HepG2 (cell line): ENCODE data around the gene SEMA6B. TPM values are rescaled to one million over a fixed set of nuclear protein-coding genes. Genes with fewer than 3 reads are reported as not detected.
A peak's percentile ranks its signal among the peaks of the same experiment; 100 is the strongest.

Experiments
- ATAC-seq: fragments of 200-7000 bp; cut with Tn5 transposase; 3 replicates; pipeline ENCODE4 v1.9.1; 2020; ENCODE audit warnings: mild to moderate bottlenecking, moderate library complexity
- BruUV-seq: library from RNA; stranded (reverse); fragments of 400-500 nt; replicated peaks from 2 replicates; lab custom pipeline; 2021; lab: Mats Ljungman, UMichigan
- CTCF ChIA-PET: fragments of 300-600 bp; formaldehyde crosslinking; extraction: SDS; loops from one replicate; lab custom pipeline; 2021; ENCODE audit warnings: low total read pairs, inconsistent platforms, low intra/inter-chr PET ratio; lab: Yijun Ruan, JAX
- POLR2A ChIA-PET: fragments of 350-600 bp; sonication (Branson Sonifier 250); formaldehyde crosslinking; loops from one replicate; lab custom pipeline; 2020; ENCODE audit warnings: antibody characterized with exemption, inconsistent platforms; lab: Yijun Ruan, JAX
- DNase-seq: peaks from one replicate; pipeline ENCODE4 v3.0.0-alpha.2; 2015; ENCODE audit warnings: low spot score
- FAIRE-seq: peaks from 3 replicates; lab custom pipeline; 2011; peaks lifted over from hg19 to GRCh38; lab: Jason Lieb, UNC
- H2AFZ ChIP-seq: one replicate; pipeline ENCODE4 v1.6.1; 2011; ENCODE audit warnings: low read length, inconsistent platforms
- H3K27ac ChIP-seq: fragments of 300-600 bp; 3 replicates; pipeline ENCODE4 v1.8.0; 2011; ENCODE audit warnings: mixed run types, mild to moderate bottlenecking, mixed read lengths, low read length, inconsistent platforms; ENCODE audit not compliant: insufficient read depth; ENCODE audit errors: extremely low read length
- H3K27me3 ChIP-seq, 2 experiments: fragments of 200-600 bp in 1 of 2; 2 replicates in 1 of 2; 3 replicates in 1 of 2; pipeline versions ENCODE4 v1.6.0 to v1.8.0; 2011; ENCODE audit warnings: low read length in 2 of 2, mild to moderate bottlenecking in 2 of 2, moderate library complexity in 2 of 2, inconsistent platforms in 1 of 2; ENCODE audit not compliant: insufficient read depth in 2 of 2, control insufficient read depth in 1 of 2
- H3K36me3 ChIP-seq, 2 experiments: fragments of 200-600 bp in 1 of 2; replicated peaks in 1 of 2; 2 replicates in 1 of 2; 3 replicates in 1 of 2; pipeline versions ENCODE4 v1.5.1 to v1.8.0; 2011; ENCODE audit warnings: low read length in 2 of 2, inconsistent platforms in 1 of 2; ENCODE audit not compliant: insufficient read depth in 2 of 2, control insufficient read depth in 1 of 2
- H3K4me1 ChIP-seq: 2 replicates; pipeline ENCODE4 v1.5.1; 2012; ENCODE audit warnings: low read length, inconsistent platforms; ENCODE audit not compliant: insufficient read depth
- H3K4me2 ChIP-seq: 2 replicates; pipeline ENCODE4 v1.6.0; 2011; ENCODE audit warnings: low read depth, low read length, inconsistent platforms
- H3K4me3 ChIP-seq, 3 experiments: fragments of 200-600 bp in 1 of 3; sonication (generic), shearing (Covaris generic) in 1 of 3; replicated peaks in 1 of 3; 2 replicates each; pipeline ENCODE4 v1.5.1; 2011 to 2016; ENCODE audit warnings: low read length in 3 of 3, inconsistent platforms in 2 of 3, low read depth in 2 of 3, mild to moderate bottlenecking in 2 of 3, control low read depth in 1 of 3, mixed read lengths in 1 of 3; ENCODE audit not compliant: insufficient read depth in 1 of 3
- H3K79me2 ChIP-seq: one replicate; pipeline ENCODE4 v1.6.1; 2011; ENCODE audit warnings: low read length, inconsistent platforms; ENCODE audit not compliant: insufficient read depth
- H3K9ac ChIP-seq: 2 replicates; pipeline ENCODE4 v1.6.0; 2011; ENCODE audit warnings: mild to moderate bottlenecking, low read depth, low read length, inconsistent platforms; ENCODE audit not compliant: insufficient read depth
- H3K9me3 ChIP-seq: 2 replicates; pipeline ENCODE4 v1.5.1; 2012; ENCODE audit warnings: mild to moderate bottlenecking, low read length
- H4K20me1 ChIP-seq: 2 replicates; pipeline ENCODE4 v1.6.0; 2011; ENCODE audit warnings: inconsistent platforms, mild to moderate bottlenecking, low read length, moderate library complexity; ENCODE audit not compliant: insufficient read depth
- AGO2 ChIP-seq: fragments of 200-400 bp; formaldehyde crosslinking; optimal IDR thresholded peaks from 2 replicates; pipeline ENCODE3; 2017; ENCODE audit warnings: mild to moderate bottlenecking, low read depth, low read length, moderate library complexity
- RBFOX2 ChIP-seq: fragments of 200-400 bp; formaldehyde crosslinking; IDR thresholded peaks from 2 replicates; pipeline ENCODE4 v1.6.1; 2017; ENCODE audit warnings: low read depth, mild to moderate bottlenecking, low read length
- SATB2 ChIP-seq: sonication (generic); formaldehyde crosslinking; IDR thresholded peaks from 2 replicates; pipeline ENCODE4 v1.5.0; 2020; ENCODE audit warnings: missing genetic modification reagents
- TARDBP ChIP-seq: sonication (generic); formaldehyde crosslinking; IDR thresholded peaks from 2 replicates; pipeline ENCODE4 v1.8.0; 2022; ENCODE audit warnings: mild to moderate bottlenecking, missing genetic modification reagents
- TBL1XR1 ChIP-seq: fragments of 150-350 bp; IDR thresholded peaks from 2 replicates; pipeline ENCODE4 v1.6.1; 2014; ENCODE audit warnings: borderline replicate concordance, low read length; ENCODE audit not compliant: partially characterized antibody
- TCF7 ChIP-seq: sonication (generic); IDR thresholded peaks from 2 replicates; pipeline ENCODE4 v1.6.1; 2016; ENCODE audit warnings: antibody characterized with exemption, low read depth
- ZBTB42 ChIP-seq: sonication (generic); formaldehyde crosslinking; IDR thresholded peaks from 2 replicates; pipeline ENCODE4 v1.5.0; 2020; ENCODE audit warnings: mild to moderate bottlenecking, missing genetic modification reagents
- ZFP1 ChIP-seq: IDR thresholded peaks from 2 replicates; pipeline ENCODE4 v1.6.1; 2016
- ZNF101 ChIP-seq: sonication (generic); formaldehyde crosslinking; IDR thresholded peaks from 2 replicates; pipeline ENCODE4 v1.4.0; 2020; ENCODE audit warnings: mild to moderate bottlenecking, low read depth, missing genetic modification reagents, borderline replicate concordance
- ZNF230 ChIP-seq: sonication (generic); formaldehyde crosslinking; IDR thresholded peaks from 2 replicates; pipeline ENCODE4 v1.4.0; 2020; ENCODE audit warnings: mild to moderate bottlenecking, missing genetic modification reagents
- ZNF530 ChIP-seq: sonication (generic); formaldehyde crosslinking; IDR thresholded peaks from 2 replicates; pipeline ENCODE4 v1.5.0; 2020; ENCODE audit warnings: low read depth, mild to moderate bottlenecking, missing genetic modification reagents
- ZNF768 ChIP-seq: sonication (generic); formaldehyde crosslinking; IDR thresholded peaks from 2 replicates; pipeline ENCODE4 v1.4.0; 2020; ENCODE audit warnings: missing genetic modification reagents
- ZNF841 ChIP-seq: sonication (generic); formaldehyde crosslinking; IDR thresholded peaks from 2 replicates; pipeline ENCODE4 v1.8.1; 2023; ENCODE audit warnings: missing genetic modification reagents, borderline replicate concordance
- ZSCAN29 ChIP-seq: sonication (generic); formaldehyde crosslinking; conservative IDR thresholded peaks from 2 replicates; pipeline ENCODE4 v1.4.0; 2020; ENCODE audit warnings: mild to moderate bottlenecking, missing genetic modification reagents
- WGBS: methylation state at CpG from one replicate; pipeline ENCODE4 v1.1.6; 2017; ENCODE audit warnings: low lambda C conversion rate; 5-methylcytosine and 5-hydroxymethylcytosine counted together
- in situ Hi-C: cut with HindIII; loops from 2 replicates; pipeline ENCODE4 v1.10.0; 2017; ENCODE audit warnings: low pct_unique_long_range_greater_than_20kb; ENCODE audit not compliant: extremely low pct_ligation_motif_present
- intact Hi-C: fragments of 100-400 bp; cut with micrococcal nuclease; formaldehyde crosslinking; loops from one replicate; pipeline ENCODE4 v1.10.0; 2022; ENCODE audit not compliant: unreplicated experiment
- polyA plus RNA-seq, 8 experiments: library from polyadenylated mRNA; depleted of rRNA in 3 of 8; stranded (reverse) in 7 of 8; unstranded in 1 of 8; fragments of >200 nt; fragmentation: Illumina TruSeq in 4 of 8; extraction: Trizol in 4 of 8; gene quantifications; 2 replicates each; pipeline versions ENCODE4 v1.2.1 to v1.2.3, GENCODE V29; 2011 to 2016; ENCODE audit warnings: low read depth in 4 of 8, missing spikeins in 1 of 8, mixed read lengths in 1 of 8; ENCODE audit not compliant: insufficient read depth in 1 of 8
- total RNA-seq, 5 experiments: library from RNA; depleted of rRNA; stranded (reverse); fragments of >200 nt; fragmentation: Illumina TruSeq; extraction: Trizol; gene quantifications; 2 replicates each; pipeline ENCODE4 v1.2.3, GENCODE V29; 2016; ENCODE audit warnings: low read depth in 1 of 5
- TF ChIP-seq, protein P1 (sequence below): sonication (generic); formaldehyde crosslinking; IDR thresholded peaks from 2 replicates; pipeline ENCODE4 v1.4.0; 2020; ENCODE audit warnings: missing genetic modification reagents
- TF ChIP-seq, protein P2 (sequence below): IDR thresholded peaks from 2 replicates; pipeline ENCODE4 v1.6.1; 2012; ENCODE audit warnings: low read depth, low read length, improper control_type of control experiment

Gene SEMA6B
- total and polyA plus RNA-seq, 2 of the 13 experiments (the other 11 are each of a cell fraction or from before 2014, with no cell fraction given), result 45.5 to 67.1 TPM

DNA sequence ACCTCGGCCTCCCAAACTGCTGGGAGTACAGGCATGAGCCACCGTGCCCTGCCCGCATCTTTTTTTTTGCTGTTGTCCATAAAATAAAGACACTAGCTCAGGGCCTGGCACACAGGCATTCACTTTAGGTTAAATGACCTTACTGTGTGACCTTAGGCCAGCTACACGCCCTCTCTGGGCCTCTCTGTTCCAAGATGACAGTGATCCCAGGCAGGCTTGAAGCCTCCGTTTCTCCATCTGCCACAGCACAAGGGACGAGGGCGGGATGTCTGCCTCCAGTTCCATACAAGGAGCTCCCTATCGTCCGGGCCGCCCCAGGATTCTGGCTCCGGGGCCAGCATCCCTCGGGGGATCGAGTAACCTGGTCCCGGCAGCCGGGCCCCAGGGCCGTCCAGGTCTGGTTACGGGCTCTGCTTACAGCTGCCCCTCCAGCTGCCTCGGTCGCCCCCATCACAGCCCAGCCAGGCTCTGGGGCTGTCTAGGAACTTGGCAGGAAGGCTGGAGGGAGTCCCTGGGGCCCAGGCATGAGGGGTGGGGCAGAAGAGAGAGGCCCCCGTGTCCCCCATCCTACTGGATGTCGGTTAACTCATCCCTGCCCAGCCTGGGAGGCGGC, 11.9 kb upstream of the SEMA6B start:
- DNase-seq (no peak), FAIRE-seq (no peak), ATAC-seq (no peak)
- POLR2A ChIA-PET, result no interaction called here
- no peak overlapping the region for H2AFZ ChIP-seq
- peaks cover 49% of the 10 kb centered on the region for H4K20me1 ChIP-seq
- no peak overlapping the region for H3K9ac ChIP-seq
- 93% methylated on average over 18 of the region's 22 CpGs for WGBS
- intact Hi-C loops, result no loop called here
- no TSS peak for BruUV-seq
- no peak overlapping the region for H3K4me2 ChIP-seq
- CTCF ChIA-PET, result no interaction called here
- H3K79me2 ChIP-seq, result peaks cover 60% of the 10 kb centered on the region
- peaks cover 5 to 9% of the 10 kb centered on the region in 2 experiments; a peak in 4 of 5 replicates for H3K36me3 ChIP-seq
- H3K9me3 ChIP-seq, result no peaks in the 10 kb centered on the region
- TF ChIP-seq ZNF230 (CRISPR knock-in tag), result no peak
- no peak for TF ChIP-seq TARDBP
- no peak for TF ChIP-seq ZNF101 (CRISPR knock-in tag)
- no peak for TF ChIP-seq TCF7
- no peak for TF ChIP-seq ZNF841
- peak; percentile 67 for TF ChIP-seq AGO2
- TF ChIP-seq ZBTB42, result no peak
- TF ChIP-seq TBL1XR1, result no peak
- TF ChIP-seq, protein P1, sequence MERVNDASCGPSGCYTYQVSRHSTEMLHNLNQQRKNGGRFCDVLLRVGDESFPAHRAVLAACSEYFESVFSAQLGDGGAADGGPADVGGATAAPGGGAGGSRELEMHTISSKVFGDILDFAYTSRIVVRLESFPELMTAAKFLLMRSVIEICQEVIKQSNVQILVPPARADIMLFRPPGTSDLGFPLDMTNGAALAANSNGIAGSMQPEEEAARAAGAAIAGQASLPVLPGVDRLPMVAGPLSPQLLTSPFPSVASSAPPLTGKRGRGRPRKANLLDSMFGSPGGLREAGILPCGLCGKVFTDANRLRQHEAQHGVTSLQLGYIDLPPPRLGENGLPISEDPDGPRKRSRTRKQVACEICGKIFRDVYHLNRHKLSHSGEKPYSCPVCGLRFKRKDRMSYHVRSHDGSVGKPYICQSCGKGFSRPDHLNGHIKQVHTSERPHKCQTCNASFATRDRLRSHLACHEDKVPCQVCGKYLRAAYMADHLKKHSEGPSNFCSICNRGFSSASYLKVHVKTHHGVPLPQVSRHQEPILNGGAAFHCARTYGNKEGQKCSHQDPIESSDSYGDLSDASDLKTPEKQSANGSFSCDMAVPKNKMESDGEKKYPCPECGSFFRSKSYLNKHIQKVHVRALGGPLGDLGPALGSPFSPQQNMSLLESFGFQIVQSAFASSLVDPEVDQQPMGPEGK (CRISPR knock-in tag), result peak; percentile 17; the same call in 1 of the 2 replicates
- peak; percentile 98 for TF ChIP-seq ZNF768
- no peak for TF ChIP-seq ZFP1 (CRISPR knock-in tag)
- TF ChIP-seq ZNF530, result no peak
- TF ChIP-seq, protein P2, sequence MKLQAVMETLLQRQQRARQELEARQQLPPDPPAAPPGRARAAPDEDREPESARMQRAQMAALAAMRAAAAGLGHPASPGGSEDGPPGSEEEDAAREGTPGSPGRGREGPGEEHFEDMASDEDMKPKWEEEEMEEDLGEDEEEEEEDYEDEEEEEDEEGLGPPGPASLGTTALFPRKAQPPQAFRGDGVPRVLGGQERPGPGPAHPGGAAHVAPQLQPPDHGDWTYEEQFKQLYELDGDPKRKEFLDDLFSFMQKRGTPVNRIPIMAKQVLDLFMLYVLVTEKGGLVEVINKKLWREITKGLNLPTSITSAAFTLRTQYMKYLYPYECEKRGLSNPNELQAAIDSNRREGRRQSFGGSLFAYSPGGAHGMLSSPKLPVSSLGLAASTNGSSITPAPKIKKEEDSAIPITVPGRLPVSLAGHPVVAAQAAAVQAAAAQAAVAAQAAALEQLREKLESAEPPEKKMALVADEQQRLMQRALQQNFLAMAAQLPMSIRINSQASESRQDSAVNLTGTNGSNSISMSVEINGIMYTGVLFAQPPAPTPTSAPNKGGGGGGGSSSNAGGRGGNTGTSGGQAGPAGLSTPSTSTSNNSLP, result no peak
- no peak for TF ChIP-seq SATB2 (CRISPR knock-in tag)
- 0 out of 2 replicates have a peak, but pooled peaks have one; percentile 25 for TF ChIP-seq RBFOX2
- TF ChIP-seq ZSCAN29 (CRISPR knock-in tag), result no peak
- in situ Hi-C loops, result no loop called here
- no peak overlapping the region for H3K4me3 ChIP-seq
- no peaks in the 10 kb centered on the region for H3K27me3 ChIP-seq
- H3K4me1 ChIP-seq, result peaks cover 16% of the 10 kb centered on the region
- H3K27ac ChIP-seq, result no peak overlapping the region
